ENCODE data around the gene TMEM30B. TPM values are rescaled to one million over a fixed set of nuclear protein-coding genes. Genes with fewer than 3 reads are reported as not detected.

The TMEM30B gene
- total RNA-seq, 1 donor from 2014 or later, result 12.3 TPM

GRCh38 chr14:61300209-61300608 is 19.1 kb upstream of the TMEM30B start:
- DNase-seq (ENCODE audit: low spot score), result no peak

GRCh38 chr14:61298824-61299223 is 17.7 kb upstream of the TMEM30B start:
- DNase-seq (ENCODE audit: low spot score), result no peak

GRCh38 chr14:61297581-61297980 is 16.4 kb upstream of the TMEM30B start:
- no peak for DNase-seq (ENCODE audit: low spot score)

- DNase-seq (ENCODE audit: low spot score), result peak; percentile 50
These were observed 15.8 kb upstream of the TMEM30B start for GRCh38 chr14:61296719-61297502.

GRCh38 chr14:61296151-61296550 is 15.0 kb upstream of the TMEM30B start:
- no peak for DNase-seq (ENCODE audit: low spot score)

- no peak for DNase-seq (ENCODE audit: low spot score)
These were observed 9.6 kb upstream of the TMEM30B start for GRCh38 chr14:61290701-61291100.

GRCh38 chr14:61288720-61289119 is 7.6 kb upstream of the TMEM30B start:
- DNase-seq (ENCODE audit: low spot score), result no peak

GRCh38 chr14:61288228-61288627 is 7.1 kb upstream of the TMEM30B start:
- DNase-seq (ENCODE audit: low spot score), result no peak

- no peak for DNase-seq (ENCODE audit: low spot score)
These were observed 6.1 kb upstream of the TMEM30B start for GRCh38 chr14:61287196-61287595.

GRCh38 chr14:61285364-61285763 is 4.2 kb upstream of the TMEM30B start:
- DNase-seq (ENCODE audit: low spot score), result no peak

GRCh38 chr14:61284001-61284400 is 2.9 kb upstream of the TMEM30B start:
- no peak for DNase-seq (ENCODE audit: low spot score)

- DNase-seq (ENCODE audit: low spot score), result no peak
These were observed 1.6 kb upstream of the TMEM30B start for GRCh38 chr14:61282746-61283145.

GRCh38 chr14:61281948-61282275 is 774 bp upstream of the TMEM30B start:
- no peak for DNase-seq (ENCODE audit: low spot score)

GRCh38 chr14:61280526-61281185 is 482 bp downstream of the TMEM30B start:
- peak; percentile 42 for DNase-seq (ENCODE audit: low spot score)

- no peak for DNase-seq (ENCODE audit: low spot score)
These were observed 1.0 kb downstream of the TMEM30B start for GRCh38 chr14:61280092-61280525.

- DNase-seq (ENCODE audit: low spot score), result no peak
These were observed 2.1 kb downstream of the TMEM30B start for GRCh38 chr14:61279082-61279481.

- no peak for DNase-seq (ENCODE audit: low spot score)
These were observed 3.4 kb downstream of the TMEM30B start for GRCh38 chr14:61277784-61278183.

GRCh38 chr14:61277232-61277631 is 3.9 kb downstream of the TMEM30B start:
- no peak for DNase-seq (ENCODE audit: low spot score)

- DNase-seq (ENCODE audit: low spot score), result no peak
These were observed 9.6 kb downstream of the TMEM30B start for GRCh38 chr14:61271552-61271951.

- no peak for DNase-seq (ENCODE audit: low spot score)
These were observed 10.4 kb downstream of the TMEM30B start for GRCh38 chr14:61270714-61271113.

- peak; percentile 74 for DNase-seq (ENCODE audit: low spot score)
These were observed 11.6 kb downstream of the TMEM30B start for GRCh38 chr14:61269321-61270083.

GRCh38 chr14:61268812-61269211 is 12.3 kb downstream of the TMEM30B start:
- no peak for DNase-seq (ENCODE audit: low spot score)
